Esophagus muscularis mucosa (tissue), 4 donors: ENCODE data around the gene C2. TPM values are rescaled to one million over a fixed set of nuclear protein-coding genes. Genes with fewer than 3 reads are reported as not detected.

Experiments used
- DNase-seq: peaks from one replicate; pipeline ENCODE4 v3.0.0-alpha.2; 2017; ENCODE audit errors: extremely low spot score
- H3K27ac ChIP-seq, 4 donors: fragments of 200-600 bp; sonication (generic); replicated peaks in 1 of 4; 1 replicate in 3 of 4; 2 replicates in 1 of 4; pipeline ENCODE4 v1.5.1; 2016 to 2019; ENCODE audit warnings: mild to moderate bottlenecking in 1 of 4
- H3K27me3 ChIP-seq, 4 donors: fragments of 200-600 bp; sonication (generic); one replicate each; pipeline versions ENCODE4 v1.5.1 to v1.6.0; 2016 to 2019
- H3K36me3 ChIP-seq, 4 donors: fragments of 200-600 bp; sonication (generic); one replicate each; pipeline ENCODE4 v1.5.1; 2016 to 2019
- H3K4me1 ChIP-seq, 4 donors: fragments of 200-600 bp; sonication (generic); one replicate each; pipeline ENCODE4 v1.5.1; 2016 to 2019
- H3K4me3 ChIP-seq, 4 donors: fragments of 200-600 bp; sonication (generic); 1 replicate in 2 of 4; 2 replicates in 2 of 4; pipeline ENCODE4 v1.5.1; 2016 to 2019; ENCODE audit warnings: mild to moderate bottlenecking in 4 of 4, moderate library complexity in 1 of 4
- H3K9me3 ChIP-seq, 4 donors: fragments of 200-600 bp; sonication (generic); 1 replicate in 3 of 4; 2 replicates in 1 of 4; pipeline ENCODE4 v1.5.1; 2016 to 2019
- EP300 ChIP-seq: sonication (generic); formaldehyde crosslinking; IDR thresholded peaks from one replicate; pipeline ENCODE4 v1.6.1; 2017; ENCODE audit warnings: antibody characterized with exemption
- POLR2A ChIP-seq: fragments of 450-650 bp; IDR thresholded peaks from one replicate; pipeline ENCODE4 v1.6.1; 2017; ENCODE audit warnings: antibody characterized with exemption, moderate library complexity, mild to moderate bottlenecking, low read depth
- POLR2AphosphoS5 ChIP-seq, 2 donors: sonication (generic); formaldehyde crosslinking; IDR thresholded peaks; one replicate each; pipeline ENCODE4 v1.6.1; 2017; ENCODE audit warnings: antibody characterized with exemption in 2 of 2
- WGBS: methylation state at CpG from one replicate; pipeline ENCODE4 v1.1.5; 2018; 5-methylcytosine and 5-hydroxymethylcytosine counted together
- intact Hi-C: fragments of 100-400 bp; cut with DNase I; formaldehyde crosslinking; loops from one replicate; pipeline ENCODE4 v1.15.1; 2023
- total RNA-seq, 4 donors: library from RNA; depleted of rRNA; stranded (reverse); fragments of >200 nt; gene quantifications; one replicate each; pipeline versions ENCODE4 v1.1.0 to v1.2.1, GENCODE V29; 2016
- TF ChIP-seq, protein P1 (sequence below), 3 experiments: fragments of 200-600 bp in 2 of 3; fragments of 450-650 bp in 1 of 3; sonication (generic) in 2 of 3; IDR thresholded peaks; one replicate each; pipeline ENCODE4 v1.5.1; 2017 to 2019; ENCODE audit warnings: antibody characterized with exemption in 3 of 3, mild to moderate bottlenecking in 2 of 3, moderate library complexity in 1 of 3

C2 gene
- total RNA-seq, 4 donors from 2014 or later, result 10.0 to 15.4 (median 12.6) TPM

DNA sequence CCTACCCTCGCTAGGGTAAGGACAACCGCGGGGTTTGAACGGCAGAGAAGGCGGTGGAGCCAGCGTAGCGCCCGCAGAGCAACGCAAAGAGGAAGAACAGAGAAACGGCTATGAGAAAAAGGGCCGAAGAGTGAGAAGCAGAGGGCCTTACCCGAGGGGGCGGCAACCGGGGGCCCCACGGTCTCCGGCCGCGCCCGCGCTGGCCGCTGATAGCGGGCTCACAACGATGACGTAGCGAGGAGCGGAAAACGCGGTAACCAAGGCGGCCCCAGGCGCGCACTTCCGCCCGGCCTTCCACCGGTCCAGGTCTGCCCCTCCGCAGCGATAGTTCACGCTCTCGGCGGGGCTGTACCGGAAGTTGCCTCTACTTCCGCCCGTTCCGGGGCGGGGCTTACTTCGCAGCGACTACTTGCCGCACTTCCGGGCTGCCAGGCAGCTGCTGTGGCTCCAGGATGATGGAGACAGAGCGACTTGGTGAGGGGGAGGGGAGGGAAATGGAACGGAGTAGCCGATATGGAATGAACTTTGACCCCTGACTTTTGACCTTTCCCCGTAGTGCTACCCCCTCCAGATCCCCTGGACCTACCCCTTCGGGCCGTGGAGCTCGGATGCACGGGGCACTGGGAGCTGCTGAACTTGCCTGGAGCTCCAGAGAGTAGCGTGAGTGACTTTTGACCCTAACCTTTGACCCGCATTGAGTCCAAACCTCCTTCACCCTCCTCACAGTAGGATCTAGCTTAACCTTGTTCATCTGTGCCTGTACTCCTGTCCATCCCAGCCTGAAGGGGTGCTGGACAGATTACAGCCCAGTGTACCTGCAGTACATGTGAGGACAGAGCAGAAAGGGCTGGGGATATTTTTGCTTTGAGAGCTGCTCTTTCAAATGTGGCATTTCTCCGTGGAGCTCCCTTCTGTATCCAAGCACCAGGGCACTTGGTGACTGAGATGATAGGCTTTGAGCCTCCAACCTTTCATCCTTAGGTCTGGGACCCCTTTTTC, 31.5 kb downstream of the C2 start, which contains the start of the genes NELFE and SKIC2:
Gene NELFE (minus strand): TSS at position 231 of the 999 bp plus-strand sequence. CDS start 525 bp downstream, outside the sequence.
Gene SKIC2 (plus strand): TSS at position 435 of the 999 bp plus-strand sequence. CDS start 18 bp downstream, at position 453.
- intact Hi-C loops, result no loop called here
- Histone ChIP-seq H3K9me3 (no peaks in the 10 kb centered on the region), H3K36me3 (peaks cover 53 to 76% (median 69%) of the 10 kb centered on the region in 4 donors), H3K4me3 (peak within 1 kb of the TSS; percentile 70 to 96 (median 84)), H3K27me3 (no peaks in the 10 kb centered on the region), H3K27ac (peak within 1 kb of the TSS; percentile 83 to 89 (median 86)), H3K4me1 (peaks cover 20 to 40% (median 28%) of the 10 kb centered on the region in 4 donors)
- peak; percentile 99 for DNase-seq
- whole genome bisulfite sequencing, result 1% methylated on average over 34 of the region's 59 CpGs
- TF ChIP-seq POLR2A (peak; percentile 31), POLR2AphosphoS5 (IDR thresholded peaks at IDR 0.05) (peak; percentile 91 to 97), EP300 (no peak)
- TF ChIP-seq, protein P1, sequence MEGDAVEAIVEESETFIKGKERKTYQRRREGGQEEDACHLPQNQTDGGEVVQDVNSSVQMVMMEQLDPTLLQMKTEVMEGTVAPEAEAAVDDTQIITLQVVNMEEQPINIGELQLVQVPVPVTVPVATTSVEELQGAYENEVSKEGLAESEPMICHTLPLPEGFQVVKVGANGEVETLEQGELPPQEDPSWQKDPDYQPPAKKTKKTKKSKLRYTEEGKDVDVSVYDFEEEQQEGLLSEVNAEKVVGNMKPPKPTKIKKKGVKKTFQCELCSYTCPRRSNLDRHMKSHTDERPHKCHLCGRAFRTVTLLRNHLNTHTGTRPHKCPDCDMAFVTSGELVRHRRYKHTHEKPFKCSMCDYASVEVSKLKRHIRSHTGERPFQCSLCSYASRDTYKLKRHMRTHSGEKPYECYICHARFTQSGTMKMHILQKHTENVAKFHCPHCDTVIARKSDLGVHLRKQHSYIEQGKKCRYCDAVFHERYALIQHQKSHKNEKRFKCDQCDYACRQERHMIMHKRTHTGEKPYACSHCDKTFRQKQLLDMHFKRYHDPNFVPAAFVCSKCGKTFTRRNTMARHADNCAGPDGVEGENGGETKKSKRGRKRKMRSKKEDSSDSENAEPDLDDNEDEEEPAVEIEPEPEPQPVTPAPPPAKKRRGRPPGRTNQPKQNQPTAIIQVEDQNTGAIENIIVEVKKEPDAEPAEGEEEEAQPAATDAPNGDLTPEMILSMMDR (IDR thresholded peaks at IDR 0.05), result peak in 1 of 3 experiments; percentile 31

DNA sequence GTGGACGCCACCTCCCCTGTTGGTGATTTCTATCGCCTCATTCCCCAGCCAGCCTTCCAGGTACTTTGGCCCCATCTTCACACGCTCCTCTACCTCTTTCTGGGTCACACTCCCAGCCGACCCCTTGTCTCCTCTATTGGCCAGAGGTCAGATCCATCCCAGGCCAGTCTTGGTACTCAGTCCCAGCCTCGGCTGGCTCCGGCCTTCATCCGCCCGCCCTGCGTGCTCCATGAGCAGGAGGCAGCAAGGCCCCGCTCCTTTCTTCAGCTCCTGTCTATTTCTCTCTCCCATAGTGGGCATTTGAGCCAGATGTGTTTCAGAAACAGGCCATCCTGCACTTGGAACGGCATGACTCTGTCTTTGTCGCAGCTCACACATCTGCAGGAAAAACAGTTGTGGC, 34.1 kb downstream of the C2 start:
- Histone ChIP-seq H3K4me1 (peaks cover 20 to 38% (median 28%) of the 10 kb centered on the region in 4 donors), H3K36me3 (peaks cover 42 to 76% (median 70%) of the 10 kb centered on the region in 4 donors), H3K4me3 (no peak overlapping the region), H3K9me3 (no peaks in the 10 kb centered on the region), H3K27ac (no peak overlapping the region), H3K27me3 (no peaks in the 10 kb centered on the region)
- WGBS, result 92% methylated on average over 12 of the region's 12 CpGs
- intact Hi-C loops, result no loop called here
- TF ChIP-seq POLR2AphosphoS5 (IDR thresholded peaks at IDR 0.05), result no peak
- DNase-seq, result no peak

DNA sequence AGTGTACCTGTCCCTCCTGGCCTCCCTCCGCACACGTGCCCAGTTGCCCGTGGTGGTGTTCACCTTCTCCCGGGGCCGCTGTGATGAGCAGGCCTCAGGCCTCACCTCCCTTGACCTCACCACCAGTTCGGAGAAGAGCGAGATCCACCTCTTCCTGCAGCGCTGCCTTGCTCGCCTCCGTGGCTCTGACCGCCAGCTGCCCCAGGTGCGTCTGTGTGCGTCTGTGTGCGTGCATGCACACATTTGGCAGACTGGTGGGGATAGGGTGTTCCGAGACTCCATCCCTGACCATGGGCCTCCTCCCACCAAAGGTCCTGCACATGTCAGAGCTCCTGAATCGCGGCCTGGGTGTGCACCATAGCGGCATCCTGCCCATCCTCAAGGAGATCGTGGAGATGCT, 36.4 kb downstream of the C2 start:
- no peak for DNase-seq
- no peak for TF ChIP-seq POLR2A
- TF ChIP-seq POLR2AphosphoS5 (IDR thresholded peaks at IDR 0.05), result no peak
- TF ChIP-seq, protein P1 (IDR thresholded peaks at IDR 0.05), result no peak
- no peaks in the 10 kb centered on the region for H3K27me3 ChIP-seq
- H3K4me1 ChIP-seq, result peaks cover 10 to 19% (median 12%) of the 10 kb centered on the region in 4 donors
- no peaks in the 10 kb centered on the region for H3K9me3 ChIP-seq
- intact Hi-C loops, result no loop called here
- peaks cover 43 to 93% (median 88%) of the 10 kb centered on the region in 4 donors for H3K36me3 ChIP-seq
- H3K27ac ChIP-seq, result no peak overlapping the region
- 95% methylated on average over 14 of the region's 19 CpGs for WGBS
- H3K4me3 ChIP-seq, result no peak overlapping the region

DNA sequence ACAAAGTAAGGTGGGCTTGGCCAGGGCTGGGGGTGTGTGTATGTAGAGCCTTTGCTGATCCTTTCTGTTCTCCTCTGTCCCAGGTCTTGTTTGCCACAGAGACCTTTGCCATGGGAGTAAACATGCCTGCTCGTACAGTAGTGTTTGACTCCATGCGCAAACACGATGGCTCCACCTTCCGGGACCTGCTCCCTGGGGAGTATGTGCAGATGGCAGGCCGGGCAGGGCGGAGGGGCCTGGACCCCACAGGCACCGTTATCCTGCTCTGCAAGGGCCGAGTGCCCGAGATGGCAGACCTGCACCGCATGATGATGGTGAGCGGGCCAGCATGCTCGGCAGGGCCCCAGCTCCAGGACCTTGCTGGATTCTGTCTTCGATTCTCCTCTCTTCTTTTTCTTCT, 38.2 kb downstream of the C2 start:
- no peak for DNase-seq
- H3K4me3 ChIP-seq, result no peak overlapping the region
- H3K27me3 ChIP-seq, result no peaks in the 10 kb centered on the region
- no peaks in the 10 kb centered on the region for H3K9me3 ChIP-seq
- peaks cover 43 to 100% (median 98%) of the 10 kb centered on the region in 4 donors for H3K36me3 ChIP-seq
- H3K27ac ChIP-seq, result no peak overlapping the region
- H3K4me1 ChIP-seq, result peaks cover 4 to 18% (median 11%) of the 10 kb centered on the region in 4 donors
- 89% methylated on average over 13 of the region's 13 CpGs for WGBS
- no peak for TF ChIP-seq EP300
- TF ChIP-seq, protein P1 (IDR thresholded peaks at IDR 0.05), result no peak
- no peak for TF ChIP-seq POLR2AphosphoS5 (IDR thresholded peaks at IDR 0.05)
- no peak for TF ChIP-seq POLR2A
- intact Hi-C loops, result no loop called here

DNA sequence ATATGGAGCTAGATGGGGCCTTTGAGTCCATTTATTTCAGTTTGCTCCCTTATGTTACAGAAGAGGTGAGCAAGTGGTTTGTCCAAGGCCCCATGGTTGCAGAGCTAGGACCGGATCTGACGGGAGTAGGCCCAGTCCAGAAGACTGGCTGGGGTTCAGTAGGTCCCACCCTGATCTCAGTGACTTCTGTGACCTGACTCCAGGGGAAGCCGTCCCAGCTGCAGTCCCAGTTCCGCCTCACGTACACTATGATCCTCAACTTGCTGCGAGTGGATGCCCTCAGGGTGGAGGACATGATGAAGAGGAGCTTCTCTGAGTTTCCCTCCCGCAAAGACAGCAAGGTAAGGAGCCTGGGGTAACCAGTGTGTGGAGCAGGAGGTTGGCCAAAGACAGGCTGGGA, 39.0 kb downstream of the C2 start:
- H3K4me3 ChIP-seq, result no peak overlapping the region
- WGBS, result 93% methylated on average over 7 of the region's 7 CpGs
- no peak overlapping the region for H3K27ac ChIP-seq
- no peak for TF ChIP-seq POLR2AphosphoS5 (IDR thresholded peaks at IDR 0.05)
- peaks cover 12 to 23% (median 19%) of the 10 kb centered on the region in 4 donors for H3K4me1 ChIP-seq
- intact Hi-C loops, result no loop called here
- peaks cover 40 to 94% (median 90%) of the 10 kb centered on the region in 4 donors for H3K36me3 ChIP-seq
- no peaks in the 10 kb centered on the region for H3K27me3 ChIP-seq
- H3K9me3 ChIP-seq, result no peaks in the 10 kb centered on the region
- DNase-seq, result no peak
